ENCODE measurements around the gene ZBTB47.

ZBTB47 gene

DNA sequence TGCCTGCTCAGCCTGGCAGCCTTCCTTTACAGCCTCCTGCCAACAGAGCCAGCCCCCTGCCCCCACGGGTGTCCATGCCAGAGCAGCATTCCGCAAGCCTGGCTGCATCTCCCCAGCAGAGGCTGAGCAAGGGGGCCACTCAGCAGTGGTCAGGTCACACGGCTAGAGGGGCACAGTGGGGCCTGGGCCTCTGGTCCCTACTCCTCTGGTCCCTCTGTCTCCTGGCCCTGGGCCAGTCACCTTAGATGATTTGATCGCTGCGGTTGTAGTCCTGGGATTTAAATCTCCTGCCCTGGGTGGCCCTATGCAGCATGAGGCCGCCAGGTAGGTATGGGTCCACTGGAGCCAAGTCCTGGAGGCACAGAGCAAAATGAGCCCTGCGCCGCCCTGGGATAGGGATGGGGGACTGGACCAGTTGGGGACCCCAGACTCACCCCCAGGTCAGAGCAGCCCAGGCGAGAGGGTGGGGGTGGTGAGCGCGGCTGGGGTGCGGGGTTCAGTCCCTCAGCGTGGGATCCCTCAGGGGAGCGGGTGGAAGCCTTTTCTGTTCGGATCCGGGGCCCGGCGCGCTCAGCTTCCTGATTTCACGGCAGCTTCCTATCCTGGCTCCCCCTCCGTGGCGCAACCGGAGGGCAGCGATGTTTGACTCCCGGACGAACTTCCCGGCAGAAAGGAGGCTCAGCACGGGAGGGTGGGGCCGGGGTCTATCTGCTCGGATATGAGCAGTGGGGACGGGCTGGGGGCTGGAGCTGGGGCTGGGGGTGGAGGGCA lies at the start of gene ZBTB47:
Gene ZBTB47, plus strand, starts transcription at position 138 of the 771 bp plus-strand sequence. CDS start 4,659 bp downstream, outside the sequence.
- no peak for DNase-seq (ENCODE audit: low spot score)

DNA sequence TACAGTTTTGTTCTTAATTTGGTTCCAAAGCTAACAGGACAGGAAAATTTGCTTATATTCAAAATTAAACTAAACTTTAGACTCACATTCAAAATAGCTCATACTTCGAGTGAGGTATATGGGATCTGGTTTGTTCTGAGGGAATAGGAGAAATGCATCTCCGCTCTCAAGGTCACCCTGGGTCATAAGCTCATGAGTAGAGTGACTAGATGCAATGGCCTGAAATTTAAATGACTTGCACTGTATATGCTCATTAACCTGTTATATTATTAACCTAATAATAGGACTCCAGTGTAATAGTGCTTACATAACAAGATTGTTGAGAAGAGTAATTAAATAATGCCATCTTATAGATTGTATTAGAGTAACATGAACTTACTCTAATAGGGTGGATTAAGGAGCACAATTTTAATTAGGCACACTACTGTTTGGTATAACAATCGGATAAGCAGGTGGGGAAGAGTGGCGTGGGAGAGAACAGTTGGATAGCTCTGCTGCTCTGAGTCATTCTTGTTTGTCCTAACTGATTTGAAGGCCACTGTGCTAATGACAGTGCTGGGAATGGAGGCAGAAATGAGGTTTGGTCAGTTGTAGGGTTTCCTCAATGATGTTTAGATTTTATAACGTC lies 47.8 kb upstream of the ZBTB47 start:
- DNase-seq (ENCODE audit: low spot score), result no peak

DNA sequence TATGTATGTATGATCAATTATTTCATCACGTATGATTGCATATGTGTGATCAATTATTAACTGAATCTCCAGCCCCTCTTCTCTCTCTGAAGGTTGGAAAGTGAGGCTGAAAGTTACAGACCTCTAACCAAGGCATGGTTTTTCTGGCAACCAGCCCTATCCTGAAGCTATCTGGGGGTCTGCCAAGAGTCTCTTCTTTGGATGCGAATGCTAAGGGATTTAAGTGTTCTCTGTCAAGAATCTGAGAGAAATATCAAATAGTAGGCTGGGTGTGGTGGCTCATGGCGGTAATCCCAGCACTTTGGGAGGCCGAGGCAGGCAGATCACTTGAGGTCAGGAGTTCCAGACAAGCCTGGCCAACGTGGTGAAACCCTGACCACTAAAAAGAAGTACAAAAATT lies 44.9 kb upstream of the ZBTB47 start:
- DNase-seq (ENCODE audit: low spot score), result no peak

DNA sequence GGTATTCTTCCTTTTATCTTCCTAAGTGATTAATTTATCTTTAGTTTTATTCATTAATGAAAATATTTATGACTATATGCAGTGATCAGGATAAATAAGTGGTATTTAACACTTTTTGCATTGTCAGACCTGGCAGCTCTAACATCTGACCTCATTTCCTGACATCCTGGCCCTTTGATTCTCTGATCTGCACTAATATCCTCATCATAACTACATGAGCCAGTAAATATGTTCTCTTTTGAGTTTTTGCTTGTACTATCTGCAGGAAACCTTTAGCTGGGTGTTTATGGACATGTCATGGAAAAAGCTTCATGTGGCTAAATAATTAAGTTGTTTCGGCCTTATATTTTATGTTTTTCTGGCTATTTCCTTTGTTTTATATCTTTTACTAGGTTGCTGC lies 42.5 kb upstream of the ZBTB47 start:
- DNase-seq (ENCODE audit: low spot score), result peak; percentile 30

DNA sequence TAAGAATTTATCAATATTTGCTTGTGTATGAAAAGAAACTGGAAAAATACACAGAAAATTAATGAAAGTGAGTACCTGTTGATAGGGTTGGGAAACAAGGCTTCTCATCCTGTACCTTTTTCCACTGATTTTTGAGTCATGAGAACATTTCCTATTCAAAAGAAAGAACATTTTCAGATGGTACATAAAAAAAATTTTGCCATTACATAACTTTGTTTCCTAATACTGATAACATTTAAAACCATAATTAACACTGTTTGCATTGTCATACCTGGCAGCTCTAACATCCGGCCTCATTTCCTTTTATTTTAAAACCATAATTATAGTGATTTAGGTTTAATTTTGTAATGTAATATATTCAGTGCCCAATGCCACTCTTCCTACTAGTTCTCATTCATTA lies 41.3 kb upstream of the ZBTB47 start:
- DNase-seq (ENCODE audit: low spot score), result no peak

DNA sequence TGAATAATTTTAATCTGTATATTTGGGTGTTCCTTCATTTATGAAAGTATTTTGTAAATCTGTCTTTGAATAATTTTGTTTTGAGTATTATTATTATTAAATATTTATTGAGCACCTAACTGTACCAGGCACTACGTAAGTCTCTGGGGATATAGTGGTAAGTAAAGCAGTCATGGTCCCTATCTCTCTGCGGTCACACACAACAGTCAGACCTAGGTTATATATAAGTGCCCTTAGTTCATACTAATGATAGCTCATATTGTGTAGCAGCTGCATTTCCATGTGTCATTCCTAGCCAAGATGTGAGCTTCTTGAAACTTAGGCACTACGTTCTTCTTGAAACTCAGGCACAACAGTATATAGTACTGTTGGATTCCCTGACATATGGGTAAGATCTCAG lies 40.6 kb upstream of the ZBTB47 start:
- DNase-seq (ENCODE audit: low spot score), result no peak

DNA sequence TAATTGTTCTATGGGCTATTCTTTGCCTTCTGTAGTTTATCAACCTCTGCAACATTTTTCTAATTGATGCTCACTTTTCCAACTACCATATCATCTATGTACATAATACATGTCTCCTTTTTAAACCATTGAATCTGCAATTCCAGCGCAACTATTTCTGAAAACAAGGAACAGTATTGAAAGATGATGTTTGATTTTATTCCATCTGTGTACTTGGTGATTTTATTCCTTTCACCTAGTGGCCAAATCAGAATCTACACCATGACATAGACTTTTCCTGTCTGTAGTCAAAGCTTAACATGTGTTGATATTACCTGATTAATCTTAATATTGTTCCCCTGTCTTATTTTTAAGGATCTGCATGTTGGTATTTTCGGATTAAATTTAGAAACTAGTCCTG lies 40.0 kb upstream of the ZBTB47 start:
- DNase-seq (ENCODE audit: low spot score), result peak; percentile 17

DNA sequence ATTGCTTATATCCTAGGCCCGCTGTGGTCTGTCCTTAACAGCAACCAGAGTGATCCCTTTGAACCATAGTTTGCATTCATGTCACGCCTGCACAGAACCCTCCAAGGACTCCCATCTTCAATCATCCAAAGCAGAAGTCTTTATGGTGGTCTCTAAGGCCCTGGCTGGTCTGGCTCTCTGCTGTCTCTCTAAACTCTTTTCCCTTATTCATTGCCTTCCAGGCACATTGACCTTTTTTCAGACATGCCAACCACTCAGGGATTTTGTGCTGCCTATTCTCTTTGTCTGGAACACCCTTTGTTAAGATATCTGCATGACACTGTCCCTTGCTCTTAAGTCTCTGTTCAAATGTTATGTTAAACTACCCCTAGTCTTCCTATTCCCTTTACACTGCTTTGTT lies 21.9 kb upstream of the ZBTB47 start:
- no peak for DNase-seq (ENCODE audit: low spot score)

DNA sequence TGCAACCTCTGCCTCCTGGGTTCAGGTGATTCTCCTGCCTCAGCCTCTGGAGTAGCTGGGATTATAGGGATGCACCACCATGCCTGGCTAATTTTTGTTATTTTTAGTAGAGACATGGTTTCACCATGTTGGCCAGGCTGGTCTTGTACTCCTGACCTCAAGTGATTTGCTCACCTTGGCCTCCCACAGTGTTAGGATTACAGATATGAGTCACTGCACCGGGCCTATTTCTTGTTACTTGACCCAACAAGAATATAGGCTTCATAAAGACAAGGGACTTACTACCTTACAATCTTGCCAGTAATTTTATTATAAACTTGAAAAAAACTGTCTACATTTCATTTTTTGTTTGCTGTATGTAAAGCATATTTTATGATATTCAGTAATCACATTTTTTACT lies 21.4 kb upstream of the ZBTB47 start:
- no peak for DNase-seq (ENCODE audit: low spot score)

DNA sequence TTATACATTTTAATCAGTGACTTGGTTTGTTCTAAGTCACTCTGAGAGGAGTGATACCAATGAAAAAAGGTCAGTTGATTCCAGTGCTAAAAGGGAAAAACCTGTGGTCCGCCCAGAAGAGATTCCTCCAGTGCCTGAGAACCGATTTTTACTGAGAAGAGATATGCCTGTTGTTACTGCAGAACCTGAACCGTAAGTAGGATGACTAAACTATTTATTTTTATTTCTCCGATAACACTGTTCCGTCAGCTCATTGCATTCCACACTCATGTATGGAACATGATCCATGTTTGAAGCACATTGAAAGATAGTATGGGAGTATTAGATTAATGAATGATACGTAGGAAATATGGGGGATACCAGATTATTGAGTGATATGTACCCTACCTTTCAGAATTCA lies 20.0 kb upstream of the ZBTB47 start:
- no peak for DNase-seq (ENCODE audit: low spot score)

DNA sequence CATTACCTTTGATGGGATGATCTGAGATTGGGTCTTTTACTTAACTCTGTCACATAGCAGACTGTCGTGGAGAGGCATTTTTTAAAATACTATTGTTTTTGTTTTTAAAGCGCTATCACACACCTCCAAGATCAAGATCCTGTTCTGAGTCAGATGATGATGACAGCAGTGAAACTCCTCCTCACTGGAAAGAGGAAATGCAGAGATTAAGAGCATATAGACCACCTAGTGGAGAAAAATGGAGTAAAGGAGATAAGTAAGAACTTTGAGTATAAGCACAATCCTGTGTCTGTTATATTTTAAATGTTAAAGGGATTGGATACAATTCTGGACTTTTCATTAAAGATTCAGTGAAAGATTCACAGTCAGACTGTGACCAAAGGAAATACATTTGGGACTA lies 18.4 kb upstream of the ZBTB47 start:
- peak; percentile 23 for DNase-seq (ENCODE audit: low spot score)

DNA sequence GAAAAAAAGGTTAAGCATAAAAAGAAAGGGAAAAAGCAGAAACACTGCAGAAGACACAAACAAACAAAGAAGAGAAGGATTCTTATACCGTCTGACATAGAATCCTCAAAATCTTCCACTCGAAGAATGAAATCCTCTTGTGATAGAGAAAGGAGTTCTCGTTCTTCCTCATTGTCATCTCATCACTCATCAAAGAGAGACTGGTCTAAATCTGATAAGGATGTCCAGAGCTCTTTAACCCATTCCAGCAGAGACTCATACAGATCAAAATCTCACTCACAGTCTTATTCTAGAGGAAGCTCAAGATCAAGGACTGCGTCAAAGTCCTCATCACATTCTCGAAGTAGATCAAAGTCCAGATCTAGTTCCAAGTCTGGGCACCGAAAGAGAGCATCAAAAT lies 16.5 kb upstream of the ZBTB47 start:
- no peak for DNase-seq (ENCODE audit: low spot score)

DNA sequence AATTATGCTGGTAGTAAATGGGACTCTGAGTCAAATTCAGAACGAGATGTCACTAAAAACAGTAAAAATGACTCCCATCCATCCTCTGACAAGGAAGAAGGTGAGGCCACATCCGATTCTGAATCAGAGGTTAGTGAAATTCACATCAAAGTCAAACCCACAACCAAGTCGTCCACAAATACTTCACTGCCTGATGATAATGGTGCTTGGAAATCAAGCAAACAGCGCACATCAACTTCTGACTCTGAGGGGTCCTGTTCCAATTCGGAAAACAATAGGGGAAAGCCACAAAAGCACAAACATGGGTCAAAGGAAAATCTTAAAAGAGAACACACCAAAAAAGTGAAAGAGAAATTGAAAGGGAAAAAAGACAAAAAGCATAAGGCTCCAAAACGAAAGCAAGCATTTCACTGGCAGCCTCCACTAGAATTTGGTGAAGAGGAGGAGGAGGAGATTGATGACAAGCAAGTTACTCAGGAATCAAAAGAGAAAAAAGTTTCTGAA lies 15.1 kb upstream of the ZBTB47 start:
- peak; percentile 72 for DNase-seq (ENCODE audit: low spot score)

DNA sequence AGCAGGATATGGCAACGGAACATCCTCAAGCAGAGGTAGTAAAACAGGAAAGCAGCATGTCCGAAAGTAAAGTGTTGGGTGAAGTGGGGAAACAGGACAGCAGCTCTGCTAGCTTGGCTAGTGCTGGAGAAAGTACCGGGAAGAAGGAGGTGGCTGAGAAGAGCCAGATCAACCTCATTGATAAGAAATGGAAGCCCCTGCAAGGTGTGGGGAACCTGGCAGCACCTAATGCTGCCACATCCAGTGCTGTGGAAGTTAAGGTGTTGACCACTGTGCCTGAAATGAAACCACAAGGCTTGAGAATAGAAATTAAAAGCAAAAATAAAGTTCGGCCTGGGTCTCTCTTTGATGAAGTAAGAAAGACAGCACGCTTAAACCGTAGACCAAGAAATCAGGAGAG lies 14.3 kb upstream of the ZBTB47 start:
- no peak for DNase-seq (ENCODE audit: low spot score)

DNA sequence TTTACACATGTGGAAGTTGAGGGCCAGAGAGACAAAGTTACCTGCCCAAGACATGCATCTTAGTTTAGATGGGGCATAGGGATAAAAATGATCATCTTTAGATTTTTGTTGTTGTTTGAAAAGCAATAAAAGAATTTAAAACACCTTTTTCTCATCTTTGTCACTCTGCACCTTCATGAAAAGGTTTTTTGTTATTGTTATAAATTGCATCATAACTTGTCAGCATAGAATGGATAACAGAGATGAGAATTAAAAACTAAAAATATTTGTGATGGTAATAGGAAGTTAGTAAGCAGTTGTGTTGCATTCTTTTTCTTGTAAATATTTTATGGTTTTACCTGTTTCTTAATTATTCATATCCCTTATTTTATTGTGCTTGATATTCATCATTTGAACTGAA lies 13.4 kb upstream of the ZBTB47 start:
- no peak for DNase-seq (ENCODE audit: low spot score)

DNA sequence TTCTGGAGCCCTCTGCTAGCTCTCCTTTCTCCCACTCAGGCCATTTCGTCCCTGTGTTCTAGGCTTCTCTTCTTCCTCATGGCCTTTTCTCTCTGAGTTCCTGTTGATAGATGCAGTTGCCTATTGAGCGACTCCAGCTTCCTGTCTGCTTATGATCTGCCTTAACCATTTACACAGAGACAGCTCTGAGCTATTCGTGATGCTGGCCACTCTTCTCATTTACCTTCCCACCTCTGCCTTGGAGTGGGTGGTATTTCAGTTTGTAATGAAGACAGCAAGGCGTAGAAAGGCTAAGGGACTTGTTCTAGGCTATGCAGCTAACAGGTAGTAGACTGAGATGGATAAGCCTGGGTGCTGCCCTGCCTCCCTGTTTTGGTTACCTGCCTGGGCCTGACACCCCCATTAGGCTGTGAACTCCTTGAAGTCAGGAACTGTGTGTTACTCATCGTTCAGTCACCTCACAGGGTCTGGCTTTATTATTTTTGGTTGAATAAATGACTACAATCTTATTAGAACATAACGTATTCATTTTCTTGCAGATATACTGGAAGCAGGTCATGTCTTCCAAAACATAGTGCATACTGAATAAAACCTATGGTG lies 12.6 kb upstream of the ZBTB47 start:
- DNase-seq (ENCODE audit: low spot score), result no peak

DNA sequence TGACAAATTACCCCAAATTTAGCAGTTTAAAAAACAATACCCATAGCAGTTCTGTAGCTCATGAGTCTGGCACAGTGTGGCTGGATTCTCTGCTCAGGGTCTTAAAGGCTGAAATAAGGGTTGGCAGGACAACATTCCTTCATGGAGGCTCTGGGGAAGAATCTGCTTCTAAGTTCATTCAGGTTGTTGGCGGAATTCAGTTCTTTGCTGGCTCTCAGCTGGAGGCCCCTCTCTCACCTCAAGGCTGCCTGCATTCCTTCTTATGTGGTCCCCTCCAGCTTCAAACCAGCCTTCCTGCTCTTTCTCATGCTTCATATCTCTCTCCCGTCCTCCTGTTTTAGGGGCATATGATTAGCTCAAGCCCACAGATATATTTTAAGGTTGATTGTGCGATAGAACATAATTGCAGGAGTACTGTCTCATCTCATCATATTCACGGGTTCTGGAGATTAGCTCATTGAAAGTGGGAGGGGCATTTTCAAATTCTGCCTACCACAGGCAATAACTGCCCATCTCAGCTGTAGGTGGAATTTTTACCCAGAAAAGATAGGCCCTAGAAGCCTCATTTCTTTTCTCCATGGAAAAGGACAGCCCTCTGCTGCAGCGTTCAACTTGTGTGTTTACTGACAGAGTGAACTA lies 5.6 kb upstream of the ZBTB47 start:
- no peak for DNase-seq (ENCODE audit: low spot score)

DNA sequence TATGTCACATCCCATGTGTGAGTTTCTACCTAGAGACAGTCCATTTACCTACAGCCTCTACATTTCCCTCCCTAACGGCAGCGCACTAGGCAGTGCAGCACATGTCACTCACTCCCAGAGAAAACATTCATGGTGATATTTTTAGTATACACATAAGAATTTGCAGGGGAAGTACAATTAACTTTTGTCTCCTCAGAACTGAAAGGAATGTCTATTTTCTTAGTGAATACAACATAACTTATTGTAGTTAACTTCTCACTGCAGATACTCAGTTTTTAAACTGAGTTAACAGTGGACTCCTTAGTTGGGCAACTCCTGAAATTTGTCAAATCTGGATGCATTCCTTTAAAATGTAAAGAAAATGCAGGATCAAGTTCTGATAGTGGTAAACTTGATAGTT lies 4.5 kb upstream of the ZBTB47 start:
- no peak for DNase-seq (ENCODE audit: low spot score)

DNA sequence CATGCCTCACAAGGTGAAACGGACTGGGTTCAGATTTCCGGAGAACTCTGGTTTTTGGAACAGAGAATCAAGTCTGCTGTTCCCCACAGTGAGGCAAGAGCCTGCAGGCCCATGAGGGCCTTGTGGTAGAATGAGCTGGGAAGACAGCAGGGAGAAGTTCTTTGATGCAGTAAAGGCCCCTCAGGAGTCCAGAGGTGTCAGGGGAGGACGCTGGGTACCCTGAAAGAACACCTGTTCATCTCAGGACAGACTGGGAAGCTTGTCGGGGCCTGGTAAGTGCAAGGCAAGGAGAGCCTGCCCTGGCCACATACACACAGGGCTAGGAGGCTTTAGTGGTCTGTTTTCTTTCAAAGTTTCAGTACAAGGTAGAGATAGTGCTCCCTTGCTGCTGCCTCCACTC lies 3.7 kb upstream of the ZBTB47 start:
- no peak for DNase-seq (ENCODE audit: low spot score)

DNA sequence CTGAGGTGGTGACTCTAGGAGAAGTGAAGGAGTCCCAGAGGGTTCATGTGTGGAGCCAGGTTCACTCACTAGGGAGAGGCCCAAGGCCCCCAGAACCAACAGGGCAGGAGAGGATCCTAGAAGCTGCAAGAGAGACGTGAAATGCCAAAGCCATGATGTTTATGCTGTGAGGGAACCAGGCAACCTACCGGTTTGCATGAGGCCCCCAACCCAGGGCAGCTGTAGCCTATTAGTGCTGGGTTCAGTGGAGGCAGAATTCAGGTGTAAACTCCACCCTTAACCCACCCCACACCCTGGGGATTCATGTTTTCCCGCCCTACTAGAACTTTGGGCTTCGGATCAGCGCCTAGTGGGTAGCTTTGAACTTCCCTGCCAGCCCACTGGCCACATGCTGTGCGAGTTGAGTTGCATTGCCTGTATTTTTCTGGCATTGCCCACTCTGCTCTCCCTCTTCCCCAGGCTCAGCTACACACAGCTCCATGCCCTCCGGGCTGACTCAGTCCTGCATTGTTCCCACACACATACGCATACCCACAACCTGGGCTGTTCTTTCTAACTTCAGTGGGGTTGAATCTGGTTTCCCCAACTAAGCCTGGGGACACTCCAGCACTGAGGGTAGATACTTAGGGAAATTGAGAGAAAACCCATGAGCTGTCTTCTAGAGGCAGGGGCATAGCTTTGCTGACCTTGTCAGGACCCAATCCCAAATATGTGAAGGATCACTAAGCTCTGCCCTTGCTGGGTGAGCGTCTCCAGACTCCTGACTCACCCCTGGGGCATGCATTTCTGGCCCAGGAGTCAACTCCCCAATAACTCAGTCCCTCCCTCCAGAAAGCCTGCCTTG lies 2.0 kb upstream of the ZBTB47 start:
- no peak for DNase-seq (ENCODE audit: low spot score)

DNA sequence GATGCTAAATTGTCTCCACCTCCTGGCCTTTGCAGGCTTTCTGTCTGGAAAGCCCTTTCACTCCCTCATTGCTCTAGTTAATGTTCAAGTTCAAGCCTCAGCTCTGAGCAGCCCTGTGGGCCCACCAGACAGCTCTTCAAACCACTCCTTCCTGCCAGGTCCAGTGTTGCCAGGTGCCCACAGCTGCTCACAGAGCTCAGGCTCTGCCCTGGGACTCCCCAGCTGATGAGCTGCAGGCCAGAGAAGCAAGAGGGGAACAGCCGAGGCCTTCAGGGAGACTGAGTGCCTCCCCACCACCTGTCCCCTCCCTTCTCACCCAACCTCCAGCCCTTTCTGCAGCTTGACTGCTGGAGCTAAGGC lies 1.3 kb upstream of the ZBTB47 start:
- no peak for DNase-seq (ENCODE audit: low spot score)

Data from CD4-positive, alpha-beta T cell treated with Interleukin-2 at 100 ng/mL for 4 hours (primary cell).